Prostate gland (tissue), 2 donors: Measurements from ENCODE around the gene CEP72.

ENCODE experiments used
- CTCF ChIP-seq, 4 experiments: fragments of 200-600 bp in 2 of 4; fragments of 450-650 bp in 2 of 4; sonication (generic) in 2 of 4; IDR thresholded peaks; 1 replicate in 3 of 4; 2 replicates in 1 of 4; pipeline ENCODE4 v1.5.1; 2016 to 2019; ENCODE audit warnings: antibody characterized with exemption in 4 of 4, mild to moderate bottlenecking in 2 of 4, moderate library complexity in 2 of 4
- POLR2A ChIP-seq: fragments of 450-650 bp; IDR thresholded peaks from one replicate; pipeline ENCODE4 v1.6.1; 2016; ENCODE audit warnings: antibody characterized with exemption, mild to moderate bottlenecking

- TF ChIP-seq POLR2A (no peak), CTCF (IDR thresholded peaks at IDR 0.05) (no peak)
Observed at GRCh38 chr5:604391-604831, 7.7 kb upstream of the CEP72 start.
